ENCODE data around the gene KCTD2. TPM values are rescaled to one million over a fixed set of nuclear protein-coding genes. Genes with fewer than 3 reads are reported as not detected.
"Not testable (repeated sequence)": the region's sequence is repeated elsewhere in the genome, so short reads cannot be mapped to it uniquely, and the experiment has no call there.

KCTD2 gene
- total and polyA plus RNA-seq, 8 donors: 9.9 to 25.8 (median 12.3) TPM

- WGBS, 5 donors: 74 to 85% (median 75%) methylated on average over 10 of the region's 10 CpGs
- Histone ChIP-seq H3K4me3 (no peak overlapping the region), H3K9me3 (peaks cover 0 to 2% (median 0%) of the 10 kb centered on the region in 4 donors), H3K4me1 (peaks cover 0 to 6% (median 2%) of the 10 kb centered on the region in 4 donors), H3K27me3 (no peaks in the 10 kb centered on the region), H3K36me3 (peaks cover 19 to 37% (median 30%) of the 10 kb centered on the region in 4 donors), H3K27ac (no peak overlapping the region)
- intact Hi-C loops (cut with DNase I; ENCODE audit: low total_unique reads): no loop called here
- no peak for DNase-seq
- TF ChIP-seq POLR2AphosphoS5 (IDR thresholded peaks at IDR 0.05) (no peak), CTCF (IDR thresholded peaks at IDR 0.05) (no peak), EP300 (IDR thresholded peaks at IDR 0.05) (no peak), POLR2A (IDR thresholded peaks at IDR 0.05) (no peak)
Observed at GRCh38 chr17:75024686-75025397, 22.2 kb upstream of the KCTD2 start.

GRCh38 chr17:75025398-75025734, 21.7 kb upstream of the KCTD2 start:
- H3K4me3 ChIP-seq; H3K27me3 ChIP-seq; H3K27ac ChIP-seq; H3K4me1 ChIP-seq; DNase-seq; intact Hi-C loops (cut with DNase I; ENCODE audit: low total_unique reads); H3K9me3 ChIP-seq: not testable (repeated sequence)
- 73 to 91% (median 86%) methylated on average over 9 of the region's 9 CpGs for WGBS, 5 donors
- peaks cover 19 to 32% (median 26%) of the 10 kb centered on the region in 4 donors for H3K36me3 ChIP-seq

GRCh38 chr17:75026650-75027049, 20.4 kb upstream of the KCTD2 start:
- DNase-seq; H3K27ac ChIP-seq; H3K9me3 ChIP-seq; H3K4me1 ChIP-seq; intact Hi-C loops (cut with DNase I; ENCODE audit: low total_unique reads); H3K4me3 ChIP-seq; H3K27me3 ChIP-seq: not testable (repeated sequence)
- WGBS, 5 donors: 46 to 62% (median 51%) methylated on average over 2 of the region's 2 CpGs
- H3K36me3 ChIP-seq: peaks cover 9 to 19% (median 13%) of the 10 kb centered on the region in 4 donors

GRCh38 chr17:75030161-75030560, 16.9 kb upstream of the KCTD2 start:
- Histone ChIP-seq H3K9me3 (peaks cover 0 to 9% (median 0%) of the 10 kb centered on the region in 4 donors), H3K36me3 (no peaks in the 10 kb centered on the region), H3K4me1 (peaks cover 21 to 39% (median 33%) of the 10 kb centered on the region in 4 donors), H3K27ac (no peak overlapping the region), H3K4me3 (no peak overlapping the region), H3K27me3 (no peaks in the 10 kb centered on the region)
- no peak for TF ChIP-seq POLR2AphosphoS5 (IDR thresholded peaks at IDR 0.05)
- TF ChIP-seq EP300 (IDR thresholded peaks at IDR 0.05): no peak
- no peak for TF ChIP-seq CTCF (IDR thresholded peaks at IDR 0.05)
- no peak for TF ChIP-seq POLR2A (IDR thresholded peaks at IDR 0.05)
- WGBS, 5 donors: 77 to 94% (median 93%) methylated on average over 8 of the region's 8 CpGs
- no peak for DNase-seq
- intact Hi-C loops (cut with DNase I; ENCODE audit: low total_unique reads): no loop called here

GRCh38 chr17:75031972-75032719, 14.9 kb upstream of the KCTD2 start:
- intact Hi-C loops (cut with DNase I; ENCODE audit: low total_unique reads): no loop called here
- 17 to 28% (median 22%) methylated on average over 10 of the region's 10 CpGs for WGBS, 5 donors
- Histone ChIP-seq H3K4me3 (peak overlapping the region; percentile 57 to 75 (median 66)), H3K9me3 (peaks cover 0 to 9% (median 0%) of the 10 kb centered on the region in 4 donors), H3K27ac (peak overlapping the region in 4 of 5 donors; percentile 86 to 95 (median 92)), H3K36me3 (no peaks in the 10 kb centered on the region), H3K4me1 (peaks cover 28 to 54% (median 49%) of the 10 kb centered on the region in 4 donors), H3K27me3 (no peaks in the 10 kb centered on the region)
- TF ChIP-seq POLR2AphosphoS5 (IDR thresholded peaks at IDR 0.05): peak in 1 of 3 donors; percentile 23
- TF ChIP-seq POLR2A (IDR thresholded peaks at IDR 0.05): no peak
- DNase-seq: peak; percentile 51 to 93

Measured in stomach (tissue), 9 donors.